DND-41 (cell line): ENCODE measurements around the gene SMIM11.

Experiments
- CTCF ChIP-seq: IDR thresholded peaks from 2 replicates; pipeline ENCODE4 v1.5.1; 2012; ENCODE audit warnings: borderline replicate concordance, low read length, moderate library complexity, mild to moderate bottlenecking; ENCODE audit not compliant: poor library complexity, severe bottlenecking; ENCODE audit errors: extremely low read depth
- EZH2 ChIP-seq: IDR thresholded peaks from 3 replicates; pipeline ENCODE4 v1.6.1; 2012; ENCODE audit warnings: borderline replicate concordance, low read depth, mild to moderate bottlenecking, moderate library complexity, low read length, inconsistent platforms; ENCODE audit not compliant: severe bottlenecking

- TF ChIP-seq CTCF (no peak), EZH2 (no peak)
These were observed 37.1 kb upstream of the SMIM11 start for GRCh38 chr21:34338226-34338625.
